B cell (primary cell): ENCODE results near the gene RAB31. TPM values are rescaled to one million over a fixed set of nuclear protein-coding genes. Genes with fewer than 3 reads are reported as not detected.

ENCODE experiments used
- ATAC-seq: fragments of 200-7000 bp; cut with Tn5 transposase; one replicate; pipeline ENCODE4 v1.10.0; 2021; ENCODE audit warnings: low read depth, mild to moderate bottlenecking, moderate number of reproducible peaks, moderate library complexity
- CTCF ChIA-PET: fragments of 350-600 bp; sonication (Branson Sonifier 250); formaldehyde crosslinking; loops from one replicate; lab custom pipeline; 2021; ENCODE audit warnings: antibody characterized with exemption, inconsistent platforms; lab: Charles Lee
- POLR2A ChIA-PET: fragments of 350-600 bp; sonication (Branson Sonifier 250); formaldehyde crosslinking; loops from one replicate; lab custom pipeline; 2021; ENCODE audit warnings: antibody characterized with exemption; lab: Charles Lee
- DNase-seq: peaks from one replicate; pipeline ENCODE4 v3.0.0; 2013
- H2AFZ ChIP-seq: 2 replicates; pipeline ENCODE4 v1.6.1; 2012; ENCODE audit warnings: mild to moderate bottlenecking, low read depth, low read length; ENCODE audit not compliant: insufficient read depth, poor library complexity, severe bottlenecking
- H3K27ac ChIP-seq, 2 donors: 1 replicate in 1 of 2; 2 replicates in 1 of 2; pipeline ENCODE4 v1.5.1; 2012 to 2013; ENCODE audit warnings: low read length in 2 of 2, mild to moderate bottlenecking in 2 of 2, moderate library complexity in 1 of 2
- H3K27me3 ChIP-seq, 4 experiments: fragments of 200-600 bp in 1 of 4; sonication (generic) in 1 of 4; replicated peaks in 1 of 4; 1 replicate in 2 of 4; 2 replicates in 2 of 4; pipeline versions ENCODE4 v1.6.1 to v1.7.0; 2013 to 2016; ENCODE audit warnings: low read length in 3 of 4, mild to moderate bottlenecking in 2 of 4, mixed read lengths in 1 of 4, moderate library complexity in 1 of 4; ENCODE audit not compliant: insufficient read depth in 4 of 4, control insufficient read depth in 3 of 4; ENCODE audit errors: control extremely low read depth in 1 of 4
- H3K36me3 ChIP-seq, 2 experiments: replicated peaks in 1 of 2; 1 replicate in 1 of 2; 2 replicates in 1 of 2; pipeline versions ENCODE4 v1.6.1 to v1.7.1; 2013; ENCODE audit warnings: low read length in 1 of 2; ENCODE audit not compliant: insufficient read depth in 2 of 2, control insufficient read depth in 1 of 2; ENCODE audit errors: control extremely low read depth in 1 of 2, extremely low read depth in 1 of 2
- H3K4me1 ChIP-seq, 2 donors: fragments of 200-600 bp in 1 of 2; sonication (generic) in 1 of 2; 1 replicate in 1 of 2; 2 replicates in 1 of 2; pipeline versions ENCODE4 v1.5.1 to v1.6.1; 2013 to 2017; ENCODE audit warnings: low read length in 2 of 2; ENCODE audit not compliant: control insufficient read depth in 2 of 2, insufficient read depth in 2 of 2
- H3K4me2 ChIP-seq: replicated peaks from 2 replicates; pipeline ENCODE3; 2012; ENCODE audit warnings: mild to moderate bottlenecking, low read depth, low read length; ENCODE audit not compliant: poor library complexity, severe bottlenecking
- H3K4me3 ChIP-seq, 5 experiments: fragments of 200-600 bp in 1 of 5; sonication (generic) in 1 of 5; 1 replicate in 3 of 5; 2 replicates in 2 of 5; pipeline versions ENCODE4 v1.5.1 to v1.7.0; 2011 to 2016; ENCODE audit warnings: low read length in 4 of 5, mild to moderate bottlenecking in 4 of 5, low read depth in 2 of 5, control low read depth in 1 of 5, moderate library complexity in 1 of 5; ENCODE audit not compliant: insufficient read depth in 1 of 5; ENCODE audit errors: control extremely low read depth in 1 of 5, extremely low read depth in 1 of 5
- H3K79me2 ChIP-seq: fragments of 200-600 bp; sonication (generic); one replicate; pipeline ENCODE4 v1.6.0; 2016; ENCODE audit warnings: low read length; ENCODE audit not compliant: control insufficient read depth, insufficient read depth
- H3K9ac ChIP-seq: fragments of 200-600 bp; sonication (generic); 2 replicates; pipeline ENCODE4 v1.6.1; 2017; ENCODE audit warnings: mild to moderate bottlenecking, low read length, moderate library complexity
- H3K9me3 ChIP-seq, 3 donors: one replicate each; pipeline versions ENCODE4 v1.6.1 to v1.7.1; 2013; ENCODE audit warnings: low read length in 2 of 3; ENCODE audit not compliant: control insufficient read depth in 2 of 3, insufficient read depth in 1 of 3; ENCODE audit errors: control extremely low read depth in 1 of 3
- H4K20me1 ChIP-seq: 2 replicates; pipeline ENCODE4 v1.6.0; 2012; ENCODE audit warnings: mild to moderate bottlenecking, low read length; ENCODE audit not compliant: insufficient read depth, control insufficient read depth, poor library complexity, severe bottlenecking
- H3K27ac Mint-ChIP-seq: one replicate; pipeline ENCODE4 v1.8.0; 2021; ENCODE audit warnings: mixed read lengths
- H3K27me3 Mint-ChIP-seq: one replicate; pipeline ENCODE4 v1.8.0; 2021; ENCODE audit warnings: mixed read lengths
- H3K4me1 Mint-ChIP-seq: one replicate; pipeline ENCODE4 v1.8.0; 2021; ENCODE audit warnings: mixed read lengths
- H3K4me3 Mint-ChIP-seq: one replicate; pipeline ENCODE4 v1.8.0; 2021; ENCODE audit warnings: mixed read lengths
- H3K9me3 Mint-ChIP-seq: one replicate; pipeline ENCODE4 v1.8.0; 2022; ENCODE audit warnings: mixed read lengths; ENCODE audit not compliant: insufficient read depth
- EZH2 ChIP-seq: IDR thresholded peaks from 2 replicates; pipeline ENCODE4 v1.6.1; 2012; ENCODE audit warnings: borderline replicate concordance, low read depth, mild to moderate bottlenecking, moderate library complexity, low read length; ENCODE audit not compliant: insufficient read depth, poor library complexity, severe bottlenecking
- WGBS: methylation state at CpG from one replicate; pipeline ENCODE4 v1.1.5; 2013; ENCODE audit warnings: missing lambda C conversion rate; ENCODE audit not compliant: insufficient coverage; 5-methylcytosine and 5-hydroxymethylcytosine counted together
- intact Hi-C: fragments of 100-400 bp; cut with micrococcal nuclease; formaldehyde crosslinking; loops from one replicate; pipeline ENCODE4 v1.10.0; 2022
- polyA plus RNA-seq: library from polyadenylated mRNA; depleted of rRNA; stranded (reverse); fragments of >200 nt; gene quantifications from 2 replicates; pipeline ENCODE4 v1.2.3, GENCODE V29; 2012
- total RNA-seq, 2 donors: library from RNA; stranded (reverse); fragments of 120-200 nt in 1 of 2; gene quantifications; 1 replicate in 1 of 2; 2 replicates in 1 of 2; pipeline versions ENCODE4 v1.2.3 to v1.2.4, GENCODE V29; 2013 to 2022
- TF ChIP-seq, protein P1 (sequence below): fragments of 200-600 bp; IDR thresholded peaks from one replicate; pipeline ENCODE4 v1.8.0; 2022; ENCODE audit warnings: antibody characterized with exemption, mild to moderate bottlenecking

RAB31 gene
- total and polyA plus RNA-seq, 2 donors (not counting 1 experiment from before 2014, with no cell fraction given): 15.5 to 44.6 TPM

DNA sequence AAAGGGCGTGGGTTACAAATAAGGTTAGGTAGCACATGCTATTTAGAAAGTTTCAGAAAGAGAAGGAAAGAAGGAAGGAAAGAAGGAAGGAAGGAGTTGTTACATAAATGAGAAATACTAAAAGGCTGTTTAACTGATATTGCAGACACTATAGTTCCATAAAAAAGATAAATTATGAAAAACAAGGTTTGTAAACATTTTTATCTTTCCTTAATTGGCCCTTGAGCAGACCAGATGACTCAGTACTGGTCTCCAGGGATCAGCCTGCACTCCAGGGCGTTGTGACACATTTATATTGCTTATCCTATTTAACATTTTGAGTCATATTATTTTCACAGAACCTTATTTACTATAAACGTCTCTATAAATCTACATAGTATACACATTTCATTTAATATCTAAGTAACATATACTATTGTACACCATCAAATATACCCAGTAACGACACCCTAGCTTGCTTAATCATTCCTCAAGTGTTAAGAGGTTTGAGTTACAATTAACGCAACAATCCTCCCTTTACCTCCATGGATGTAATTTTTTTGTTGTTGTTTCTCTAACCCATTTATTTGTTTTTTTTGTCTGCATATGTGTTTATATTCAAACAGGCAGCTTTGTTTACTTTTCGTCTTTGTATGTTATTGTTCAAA is 2.8 kb upstream of the RAB31 start:
- Mint-ChIP-seq H3K4me3 (no peak overlapping the region), H3K27me3 (no peaks in the 10 kb centered on the region), H3K9me3 (no peaks in the 10 kb centered on the region), H3K27ac (no peak overlapping the region), H3K4me1 (peaks cover 40% of the 10 kb centered on the region)
- 100% methylated on average over 1 of the region's 6 CpGs for WGBS
- H3K27ac ChIP-seq: no peak overlapping the region
- ChIA-PET CTCF (no interaction called here), POLR2A (no interaction called here)
- H2AFZ ChIP-seq: no peak overlapping the region
- no peaks in the 10 kb centered on the region for H3K9me3 ChIP-seq
- no peak for TF ChIP-seq EZH2
- TF ChIP-seq, protein P1, sequence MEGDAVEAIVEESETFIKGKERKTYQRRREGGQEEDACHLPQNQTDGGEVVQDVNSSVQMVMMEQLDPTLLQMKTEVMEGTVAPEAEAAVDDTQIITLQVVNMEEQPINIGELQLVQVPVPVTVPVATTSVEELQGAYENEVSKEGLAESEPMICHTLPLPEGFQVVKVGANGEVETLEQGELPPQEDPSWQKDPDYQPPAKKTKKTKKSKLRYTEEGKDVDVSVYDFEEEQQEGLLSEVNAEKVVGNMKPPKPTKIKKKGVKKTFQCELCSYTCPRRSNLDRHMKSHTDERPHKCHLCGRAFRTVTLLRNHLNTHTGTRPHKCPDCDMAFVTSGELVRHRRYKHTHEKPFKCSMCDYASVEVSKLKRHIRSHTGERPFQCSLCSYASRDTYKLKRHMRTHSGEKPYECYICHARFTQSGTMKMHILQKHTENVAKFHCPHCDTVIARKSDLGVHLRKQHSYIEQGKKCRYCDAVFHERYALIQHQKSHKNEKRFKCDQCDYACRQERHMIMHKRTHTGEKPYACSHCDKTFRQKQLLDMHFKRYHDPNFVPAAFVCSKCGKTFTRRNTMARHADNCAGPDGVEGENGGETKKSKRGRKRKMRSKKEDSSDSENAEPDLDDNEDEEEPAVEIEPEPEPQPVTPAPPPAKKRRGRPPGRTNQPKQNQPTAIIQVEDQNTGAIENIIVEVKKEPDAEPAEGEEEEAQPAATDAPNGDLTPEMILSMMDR: no peak
- no peaks in the 10 kb centered on the region for H3K36me3 ChIP-seq
- no peaks in the 10 kb centered on the region for H4K20me1 ChIP-seq
- H3K79me2 ChIP-seq: peaks cover 12% of the 10 kb centered on the region
- peaks cover 0 to 18% (median 0%) of the 10 kb centered on the region in 4 experiments for H3K27me3 ChIP-seq
- H3K4me3 ChIP-seq: no peak overlapping the region
- ATAC-seq (no peak), DNase-seq (no peak)
- no peak overlapping the region for H3K4me2 ChIP-seq
- no peak overlapping the region for H3K9ac ChIP-seq
- intact Hi-C loops: loop anchor here (5.0 to 10.0 kb wide), 2 partner anchors 67 to 819 kb away; partner anchors contain the start of gene NAPG
- H3K4me1 ChIP-seq: peaks cover 25 to 32% of the 10 kb centered on the region in 2 donors
